ENCODE results near the gene SLC25A13.

GRCh38 chr7:96097835-96098234 is 224.1 kb downstream of the SLC25A13 start:
- no peak for TF ChIP-seq CTCF (IDR thresholded peaks at IDR 0.05 in 4 of 5, conservative IDR thresholded peaks at IDR 0.05 in 1 of 5)
- no peak for TF ChIP-seq POLR2A (IDR thresholded peaks at IDR 0.05)
